Measurements from ENCODE around the gene RANBP3.
A peak's percentile ranks its signal among the peaks of the same experiment; 100 is the strongest.
"Not testable (repeated sequence)": the region's sequence is repeated elsewhere in the genome, so short reads cannot be mapped to it uniquely, and the experiment has no call there.

The RANBP3 gene

DNA sequence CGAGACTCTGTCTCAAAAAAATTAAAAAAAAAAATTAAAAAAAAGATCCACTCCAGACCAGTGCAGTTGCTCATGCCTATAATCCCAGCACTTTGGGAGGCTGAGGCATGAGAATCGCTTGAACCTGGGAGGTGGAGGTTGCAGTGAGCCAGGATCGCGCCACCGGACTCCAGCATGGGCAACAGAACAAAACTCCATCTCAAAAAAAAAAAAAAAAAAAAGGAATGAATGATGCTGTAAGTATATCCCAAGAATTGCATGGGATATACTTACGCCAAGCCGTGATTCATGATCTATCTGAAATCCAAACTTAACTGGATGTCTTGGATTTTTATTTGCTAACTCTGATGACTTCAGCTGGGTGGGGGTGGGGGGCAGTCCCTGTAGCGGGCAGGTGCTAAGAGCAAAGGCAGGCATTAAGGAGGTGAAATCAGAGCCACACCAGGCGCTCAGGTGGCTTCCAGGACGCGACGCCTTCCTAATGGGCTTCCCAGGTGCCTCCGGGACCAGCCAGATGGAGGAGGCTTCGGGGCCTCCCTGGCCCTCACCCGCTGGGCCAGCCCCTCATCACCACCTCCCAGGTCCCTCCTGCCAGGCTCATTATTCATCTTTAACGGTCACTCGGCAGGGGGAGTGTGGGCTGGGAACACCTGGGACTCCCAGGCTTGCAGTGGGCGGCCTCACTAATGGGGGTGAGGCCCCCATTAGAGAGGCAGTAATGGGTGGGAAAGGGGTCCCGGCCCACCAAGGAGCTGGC is 96.2 kb downstream of the RANBP3 start:
- H3K27ac Mint-ChIP-seq: no peak overlapping the region
- H3K4me1 Mint-ChIP-seq: peaks cover 58% of the 10 kb centered on the region
- H3K9me3 Mint-ChIP-seq: peaks cover 3% of the 10 kb centered on the region
- H3K4me3 Mint-ChIP-seq: no peak overlapping the region
- TF ChIP-seq, protein P1, sequence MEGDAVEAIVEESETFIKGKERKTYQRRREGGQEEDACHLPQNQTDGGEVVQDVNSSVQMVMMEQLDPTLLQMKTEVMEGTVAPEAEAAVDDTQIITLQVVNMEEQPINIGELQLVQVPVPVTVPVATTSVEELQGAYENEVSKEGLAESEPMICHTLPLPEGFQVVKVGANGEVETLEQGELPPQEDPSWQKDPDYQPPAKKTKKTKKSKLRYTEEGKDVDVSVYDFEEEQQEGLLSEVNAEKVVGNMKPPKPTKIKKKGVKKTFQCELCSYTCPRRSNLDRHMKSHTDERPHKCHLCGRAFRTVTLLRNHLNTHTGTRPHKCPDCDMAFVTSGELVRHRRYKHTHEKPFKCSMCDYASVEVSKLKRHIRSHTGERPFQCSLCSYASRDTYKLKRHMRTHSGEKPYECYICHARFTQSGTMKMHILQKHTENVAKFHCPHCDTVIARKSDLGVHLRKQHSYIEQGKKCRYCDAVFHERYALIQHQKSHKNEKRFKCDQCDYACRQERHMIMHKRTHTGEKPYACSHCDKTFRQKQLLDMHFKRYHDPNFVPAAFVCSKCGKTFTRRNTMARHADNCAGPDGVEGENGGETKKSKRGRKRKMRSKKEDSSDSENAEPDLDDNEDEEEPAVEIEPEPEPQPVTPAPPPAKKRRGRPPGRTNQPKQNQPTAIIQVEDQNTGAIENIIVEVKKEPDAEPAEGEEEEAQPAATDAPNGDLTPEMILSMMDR (IDR thresholded peaks at IDR 0.05): no peak
- H3K27me3 Mint-ChIP-seq (ENCODE audit: low read depth, poor library complexity): peaks cover 18% of the 10 kb centered on the region
- no peak for DNase-seq
- no peaks in the 10 kb centered on the region for H3K36me3 Mint-ChIP-seq (ENCODE audit: low read depth)

DNA sequence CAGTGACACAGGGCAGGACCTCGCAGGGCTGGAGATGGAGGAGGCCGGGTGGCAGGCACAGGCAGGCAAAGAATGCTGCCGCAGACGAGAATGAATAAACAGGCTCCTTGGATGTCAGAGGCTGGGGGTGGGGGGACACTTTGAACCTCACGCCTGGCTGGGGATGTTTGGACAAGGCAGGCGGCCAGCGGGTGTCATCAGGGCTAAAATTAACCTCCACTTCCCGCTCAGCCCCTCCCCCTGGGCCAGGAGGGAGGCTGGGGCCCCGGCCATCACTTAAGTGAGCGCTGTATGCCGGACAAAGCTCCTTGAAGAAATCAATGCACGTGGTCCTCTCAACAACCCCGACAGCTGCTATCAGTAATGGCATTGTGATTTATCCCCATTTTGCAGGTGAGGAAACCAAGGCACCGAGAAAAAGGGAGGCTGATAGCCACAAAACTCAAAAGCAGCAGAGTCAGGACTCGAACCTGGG is 97.3 kb downstream of the RANBP3 start:
- DNase-seq: peak; percentile 44
- H3K4me3 Mint-ChIP-seq: no peak overlapping the region
- H3K9me3 Mint-ChIP-seq: peaks cover 3% of the 10 kb centered on the region
- no peak overlapping the region for H3K27ac Mint-ChIP-seq
- peaks cover 61% of the 10 kb centered on the region for H3K4me1 Mint-ChIP-seq
- H3K27me3 Mint-ChIP-seq (ENCODE audit: low read depth, poor library complexity): peaks cover 17% of the 10 kb centered on the region
- H3K36me3 Mint-ChIP-seq (ENCODE audit: low read depth): no peaks in the 10 kb centered on the region
- TF ChIP-seq, protein P1 (IDR thresholded peaks at IDR 0.05): no peak

DNA sequence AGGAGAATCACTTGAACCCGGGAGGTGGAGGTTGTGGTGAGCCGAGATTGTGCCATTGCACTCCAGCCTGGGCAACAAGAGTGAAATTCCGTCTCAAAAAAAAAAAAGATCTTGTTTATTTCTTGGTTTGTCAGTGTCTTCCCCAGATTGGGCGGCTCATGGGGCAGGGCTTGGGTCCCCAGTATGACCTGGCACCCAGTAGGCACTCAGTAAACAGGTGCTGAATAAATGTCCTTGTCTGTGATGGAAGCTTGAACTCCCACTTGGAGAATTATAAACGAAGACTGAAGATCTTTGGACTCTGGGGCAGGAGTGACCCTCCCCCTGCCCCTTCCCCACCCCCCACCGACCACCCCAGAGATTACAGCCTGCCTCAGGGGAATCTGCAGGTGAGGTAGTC is 97.7 kb downstream of the RANBP3 start:
- no peaks in the 10 kb centered on the region for H3K36me3 Mint-ChIP-seq (ENCODE audit: low read depth)
- H3K27me3 Mint-ChIP-seq (ENCODE audit: low read depth, poor library complexity): peaks cover 14% of the 10 kb centered on the region
- DNase-seq: no peak
- H3K27ac Mint-ChIP-seq: no peak overlapping the region
- peaks cover under 1% of the 10 kb centered on the region for H3K9me3 Mint-ChIP-seq
- peaks cover 56% of the 10 kb centered on the region for H3K4me1 Mint-ChIP-seq
- H3K4me3 Mint-ChIP-seq: no peak overlapping the region
- TF ChIP-seq, protein P1 (IDR thresholded peaks at IDR 0.05): no peak

DNA sequence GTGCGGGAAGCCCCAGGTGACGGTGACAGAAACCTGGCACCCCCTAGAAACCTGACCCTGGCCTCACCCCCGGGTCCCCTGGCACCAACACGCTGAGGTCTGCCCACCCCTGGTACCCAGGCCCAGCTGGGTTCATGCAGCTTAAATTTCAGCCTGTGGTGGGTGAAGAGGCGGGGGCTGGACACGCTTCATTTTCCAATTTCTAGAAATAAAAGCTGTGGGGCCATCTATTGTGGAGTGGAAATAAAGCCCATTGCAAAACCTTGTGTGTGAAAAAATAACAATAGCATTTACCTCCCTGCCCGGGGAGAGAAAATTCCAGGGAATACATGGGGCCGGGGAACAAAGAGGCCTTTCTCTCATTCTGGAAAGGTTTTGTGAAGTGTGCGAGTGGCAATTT is 100.1 kb downstream of the RANBP3 start:
- TF ChIP-seq, protein P1 (IDR thresholded peaks at IDR 0.05): no peak
- no peak for DNase-seq
- Mint-ChIP-seq H3K27me3 (ENCODE audit: low read depth, poor library complexity) (peaks cover 8% of the 10 kb centered on the region), H3K36me3 (ENCODE audit: low read depth) (no peaks in the 10 kb centered on the region), H3K27ac (no peak overlapping the region), H3K4me3 (no peak overlapping the region), H3K9me3 (no peaks in the 10 kb centered on the region), H3K4me1 (peaks cover 50% of the 10 kb centered on the region)

DNA sequence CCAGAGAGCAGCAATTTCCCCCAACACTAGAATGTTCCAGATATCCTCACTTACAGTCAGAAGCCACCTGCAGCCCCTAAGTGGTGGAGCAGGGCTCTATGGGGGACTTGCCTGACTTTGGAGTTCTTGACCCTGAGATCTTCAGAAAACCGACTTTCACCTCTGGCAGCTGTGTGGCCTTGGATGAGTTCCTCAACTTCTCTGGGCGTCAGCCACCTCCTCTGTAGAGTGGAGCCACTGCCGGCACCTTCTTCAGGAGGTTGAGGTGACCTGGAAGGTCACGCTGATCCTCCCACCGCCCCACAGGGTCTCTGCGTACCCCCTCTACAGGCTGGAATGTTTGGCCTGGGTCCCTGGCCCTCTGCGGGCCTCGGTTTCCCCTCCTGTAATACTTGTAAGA is 100.5 kb downstream of the RANBP3 start:
- peaks cover 8% of the 10 kb centered on the region for H3K27me3 Mint-ChIP-seq (ENCODE audit: low read depth, poor library complexity)
- no peaks in the 10 kb centered on the region for H3K36me3 Mint-ChIP-seq (ENCODE audit: low read depth)

DNA sequence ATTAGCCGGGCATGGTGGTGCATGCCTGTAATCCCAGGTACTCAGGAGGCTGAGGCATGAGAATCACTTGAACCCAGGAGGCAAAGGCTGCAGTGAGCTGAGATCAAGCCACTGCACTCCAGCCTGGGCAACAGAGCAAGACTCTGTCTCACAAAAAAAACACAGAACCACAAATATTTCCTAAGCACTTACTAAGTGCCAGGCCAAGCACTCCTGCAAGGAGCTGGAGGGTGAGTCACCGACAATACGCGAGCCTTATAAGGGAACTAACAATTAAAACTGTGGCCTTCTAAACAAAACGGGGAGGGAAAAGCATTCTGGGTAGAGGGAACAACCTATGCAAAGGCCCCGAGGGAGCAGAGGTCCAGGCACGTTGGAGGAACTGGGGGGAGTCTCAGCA is 103.4 kb downstream of the RANBP3 start:
- peaks cover 27% of the 10 kb centered on the region for H3K4me1 Mint-ChIP-seq
- H3K27ac Mint-ChIP-seq: not testable (repeated sequence)

More for the DNA sequence above, 100.5 kb downstream of the RANBP3 start:
- Mint-ChIP-seq H3K4me3 (no peak overlapping the region), H3K4me1 (peaks cover 46% of the 10 kb centered on the region), H3K27ac (no peak overlapping the region), H3K9me3 (no peaks in the 10 kb centered on the region)
- DNase-seq: no peak
- TF ChIP-seq, protein P1 (IDR thresholded peaks at IDR 0.05): no peak

More for the DNA sequence above, 103.4 kb downstream of the RANBP3 start:
- not testable (repeated sequence) for H3K27me3 Mint-ChIP-seq (ENCODE audit: low read depth, poor library complexity); H3K4me3 Mint-ChIP-seq; DNase-seq; H3K36me3 Mint-ChIP-seq (ENCODE audit: low read depth); H3K9me3 Mint-ChIP-seq

Data from nephron progenitor cell (in vitro differentiated cells).